DND-41 (cell line): ENCODE results near the gene SYNDIG1.

Experiments
- ATAC-seq: fragments of 200-7000 bp; cut with Tn5 transposase; 3 replicates; pipeline ENCODE4 v1.9.1; 2021; ENCODE audit warnings: low read depth; ENCODE audit not compliant: insufficient read depth
- DNase-seq: peaks from one replicate; pipeline ENCODE4 v3.0.0-alpha.2; 2020
- H2AFZ ChIP-seq: 2 replicates; pipeline ENCODE4 v1.6.0; 2012; ENCODE audit warnings: low read depth, low read length
- H3K27ac ChIP-seq: 2 replicates; pipeline ENCODE4 v1.5.1; 2012; ENCODE audit warnings: low read length, inconsistent platforms
- H3K27me3 ChIP-seq: fragments of 200-600 bp; sonication (generic); 2 replicates; pipeline ENCODE4 v1.6.0; 2012; ENCODE audit warnings: low read length, mild to moderate bottlenecking, inconsistent platforms; ENCODE audit not compliant: insufficient read depth, poor library complexity
- H3K36me3 ChIP-seq: 2 replicates; pipeline ENCODE4 v1.5.1; 2012; ENCODE audit warnings: low read length, inconsistent platforms; ENCODE audit not compliant: insufficient read depth
- H3K4me1 ChIP-seq: 2 replicates; pipeline ENCODE4 v1.5.1; 2012; ENCODE audit warnings: mild to moderate bottlenecking, low read length; ENCODE audit not compliant: insufficient read depth
- H3K4me2 ChIP-seq: 2 replicates; pipeline ENCODE4 v1.6.0; 2012; ENCODE audit warnings: mild to moderate bottlenecking, moderate library complexity, low read length, inconsistent platforms; ENCODE audit not compliant: insufficient read depth
- H3K4me3 ChIP-seq, 2 experiments: fragments of 200-600 bp in 1 of 2; shearing (Covaris generic) in 1 of 2; 2 replicates each; pipeline ENCODE4 v1.5.1; 2012 to 2016; ENCODE audit warnings: inconsistent platforms in 2 of 2, low read length in 2 of 2, mild to moderate bottlenecking in 2 of 2, low read depth in 1 of 2, moderate library complexity in 1 of 2
- H3K79me2 ChIP-seq: 2 replicates; pipeline ENCODE4 v1.6.0; 2012; ENCODE audit warnings: low read length, inconsistent platforms; ENCODE audit not compliant: insufficient read depth
- H3K9ac ChIP-seq: 2 replicates; pipeline ENCODE4 v1.6.0; 2012; ENCODE audit warnings: low read depth, mild to moderate bottlenecking, inconsistent platforms, low read length, moderate library complexity
- H3K9me3 ChIP-seq: 2 replicates; pipeline ENCODE4 v1.5.1; 2012; ENCODE audit warnings: low read length, moderate library complexity, mild to moderate bottlenecking, inconsistent platforms; ENCODE audit not compliant: insufficient read depth, severe bottlenecking
- H4K20me1 ChIP-seq: 2 replicates; pipeline ENCODE4 v1.6.0; 2012; ENCODE audit warnings: low read length; ENCODE audit not compliant: insufficient read depth
- CTCF ChIP-seq: IDR thresholded peaks from 2 replicates; pipeline ENCODE4 v1.5.1; 2012; ENCODE audit warnings: borderline replicate concordance, low read length, moderate library complexity, mild to moderate bottlenecking; ENCODE audit not compliant: poor library complexity, severe bottlenecking; ENCODE audit errors: extremely low read depth
- EZH2 ChIP-seq: IDR thresholded peaks from 3 replicates; pipeline ENCODE4 v1.6.1; 2012; ENCODE audit warnings: borderline replicate concordance, low read depth, mild to moderate bottlenecking, moderate library complexity, low read length, inconsistent platforms; ENCODE audit not compliant: severe bottlenecking

The SYNDIG1 gene

GRCh38 chr20:24608926-24609667, 139.7 kb downstream of the SYNDIG1 start:
- Histone ChIP-seq H3K4me1 (peaks cover 8% of the 10 kb centered on the region; the same call in 1 of the 2 replicates), H3K9me3 (no peaks in the 10 kb centered on the region), H3K27ac (no peak overlapping the region), H3K79me2 (no peaks in the 10 kb centered on the region), H3K4me3 (no peak overlapping the region), H3K27me3 (no peaks in the 10 kb centered on the region), H3K4me2 (no peak overlapping the region), H3K36me3 (no peaks in the 10 kb centered on the region), H2AFZ (no peak overlapping the region), H3K9ac (no peak overlapping the region), H4K20me1 (no peaks in the 10 kb centered on the region)
- TF ChIP-seq CTCF (no peak), EZH2 (no peak)
- no peak for ATAC-seq
- no peak for DNase-seq

- Histone ChIP-seq H3K9ac (no peak overlapping the region), H3K4me2 (no peak overlapping the region), H3K9me3 (no peaks in the 10 kb centered on the region), H3K4me1 (peaks cover 8% of the 10 kb centered on the region; the same call in 1 of the 2 replicates), H2AFZ (no peak overlapping the region), H4K20me1 (no peaks in the 10 kb centered on the region), H3K27ac (no peak overlapping the region), H3K79me2 (no peaks in the 10 kb centered on the region), H3K36me3 (no peaks in the 10 kb centered on the region), H3K4me3 (no peak overlapping the region), H3K27me3 (no peaks in the 10 kb centered on the region)
- TF ChIP-seq EZH2: no peak
- no peak for TF ChIP-seq CTCF
- ATAC-seq (no peak), DNase-seq (no peak)
These were observed 140.3 kb downstream of the SYNDIG1 start for GRCh38 chr20:24609757-24610156.

GRCh38 chr20:24610341-24611115, 141.1 kb downstream of the SYNDIG1 start:
- no peaks in the 10 kb centered on the region for H3K36me3 ChIP-seq
- no peaks in the 10 kb centered on the region for H3K27me3 ChIP-seq
- H3K4me2 ChIP-seq: no peak overlapping the region
- H3K27ac ChIP-seq: no peak overlapping the region
- H2AFZ ChIP-seq: no peak overlapping the region
- ATAC-seq (no peak), DNase-seq (no peak)
- no peaks in the 10 kb centered on the region for H4K20me1 ChIP-seq
- no peaks in the 10 kb centered on the region for H3K9me3 ChIP-seq
- H3K4me3 ChIP-seq: no peak overlapping the region
- TF ChIP-seq EZH2 (no peak), CTCF (no peak)
- no peak overlapping the region for H3K9ac ChIP-seq
- no peaks in the 10 kb centered on the region for H3K79me2 ChIP-seq
- peaks cover 8% of the 10 kb centered on the region; the same call in 1 of the 2 replicates for H3K4me1 ChIP-seq
